ENCODE data around the gene USP30.

DNA sequence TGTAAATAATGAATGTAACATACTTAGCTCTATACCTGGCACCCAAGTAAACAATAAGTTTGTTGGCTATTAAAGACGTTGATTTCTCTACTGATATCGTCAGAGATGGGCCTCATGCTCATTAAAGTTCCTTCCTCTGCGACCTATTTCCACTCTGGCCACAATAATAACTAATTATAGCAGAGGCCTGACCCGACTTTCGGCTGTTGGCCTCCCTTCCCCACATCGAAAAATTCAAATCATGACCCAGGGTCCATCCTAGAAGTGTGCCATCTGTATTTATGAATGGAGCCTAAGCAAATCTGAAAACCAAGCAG lies 321 bp upstream of the USP30 start:
- TF ChIP-seq, protein P1, sequence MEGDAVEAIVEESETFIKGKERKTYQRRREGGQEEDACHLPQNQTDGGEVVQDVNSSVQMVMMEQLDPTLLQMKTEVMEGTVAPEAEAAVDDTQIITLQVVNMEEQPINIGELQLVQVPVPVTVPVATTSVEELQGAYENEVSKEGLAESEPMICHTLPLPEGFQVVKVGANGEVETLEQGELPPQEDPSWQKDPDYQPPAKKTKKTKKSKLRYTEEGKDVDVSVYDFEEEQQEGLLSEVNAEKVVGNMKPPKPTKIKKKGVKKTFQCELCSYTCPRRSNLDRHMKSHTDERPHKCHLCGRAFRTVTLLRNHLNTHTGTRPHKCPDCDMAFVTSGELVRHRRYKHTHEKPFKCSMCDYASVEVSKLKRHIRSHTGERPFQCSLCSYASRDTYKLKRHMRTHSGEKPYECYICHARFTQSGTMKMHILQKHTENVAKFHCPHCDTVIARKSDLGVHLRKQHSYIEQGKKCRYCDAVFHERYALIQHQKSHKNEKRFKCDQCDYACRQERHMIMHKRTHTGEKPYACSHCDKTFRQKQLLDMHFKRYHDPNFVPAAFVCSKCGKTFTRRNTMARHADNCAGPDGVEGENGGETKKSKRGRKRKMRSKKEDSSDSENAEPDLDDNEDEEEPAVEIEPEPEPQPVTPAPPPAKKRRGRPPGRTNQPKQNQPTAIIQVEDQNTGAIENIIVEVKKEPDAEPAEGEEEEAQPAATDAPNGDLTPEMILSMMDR (IDR thresholded peaks at IDR 0.05), result no peak
- TF ChIP-seq EZH2 (IDR thresholded peaks at IDR 0.05) (no peak), EZH2phosphoT487 (IDR thresholded peaks at IDR 0.05) (no peak)

Measured in neural progenitor cell (in vitro differentiated cells).